Common myeloid progenitor, CD34-positive (primary cell): ENCODE results near the gene DUSP7.

Experiments
- CTCF ChIA-PET: fragments of 350-600 bp; sonication (Branson Sonifier 250); formaldehyde crosslinking; loops from one replicate; lab custom pipeline; 2021; ENCODE audit warnings: antibody characterized with exemption; lab: Charles Lee
- POLR2A ChIA-PET: fragments of 350-600 bp; sonication (Branson Sonifier 250); formaldehyde crosslinking; loops from one replicate; lab custom pipeline; 2021; ENCODE audit warnings: antibody characterized with exemption; lab: Charles Lee
- DNase-seq, 3 donors: peaks; one replicate each; pipeline versions ENCODE4 v3.0.0 to v3.0.0-alpha.2; 2013
- H3K27ac ChIP-seq, 2 experiments: 1 replicate in 1 of 2; 2 replicates in 1 of 2; pipeline ENCODE4 v1.7.0; 2013; ENCODE audit warnings: inconsistent platforms in 2 of 2, low read length in 2 of 2, mild to moderate bottlenecking in 2 of 2, low read depth in 1 of 2, moderate library complexity in 1 of 2; ENCODE audit not compliant: severe bottlenecking in 2 of 2, insufficient read depth in 1 of 2, poor library complexity in 1 of 2
- H3K27me3 ChIP-seq, 5 experiments: replicated peaks in 2 of 5; 1 replicate in 3 of 5; 2 replicates in 2 of 5; pipeline versions ENCODE4 v1.6.1 to v1.7.0; 2013; ENCODE audit warnings: low read length in 4 of 5, mild to moderate bottlenecking in 2 of 5, moderate library complexity in 2 of 5, inconsistent platforms in 1 of 5; ENCODE audit not compliant: insufficient read depth in 5 of 5, control insufficient read depth in 4 of 5
- H3K36me3 ChIP-seq, 4 experiments: 1 replicate in 2 of 4; 2 replicates in 2 of 4; pipeline versions ENCODE4 v1.6.1 to v1.7.0; 2013; ENCODE audit warnings: low read length in 3 of 4, control low read depth in 1 of 4, mild to moderate bottlenecking in 1 of 4; ENCODE audit not compliant: control insufficient read depth in 4 of 4, insufficient read depth in 4 of 4
- H3K4me1 ChIP-seq, 4 experiments: 1 replicate in 3 of 4; 2 replicates in 1 of 4; pipeline versions ENCODE4 v1.6.1 to v1.7.1; 2013; ENCODE audit warnings: low read length in 3 of 4, mild to moderate bottlenecking in 3 of 4, control low read depth in 1 of 4, inconsistent platforms in 1 of 4, moderate library complexity in 1 of 4; ENCODE audit not compliant: control insufficient read depth in 4 of 4, insufficient read depth in 4 of 4; ENCODE audit errors: control extremely low read depth in 1 of 4
- H3K4me3 ChIP-seq, 7 experiments: 1 replicate in 4 of 7; 2 replicates in 3 of 7; pipeline versions ENCODE4 v1.5.1 to v1.7.0; 2013; ENCODE audit warnings: mild to moderate bottlenecking in 7 of 7, low read length in 6 of 7, moderate library complexity in 6 of 7, inconsistent platforms in 2 of 7, low read depth in 2 of 7, control low read depth in 1 of 7; ENCODE audit not compliant: insufficient read depth in 4 of 7, control insufficient read depth in 1 of 7; ENCODE audit errors: extremely low read depth in 1 of 7
- H3K9me3 ChIP-seq, 5 experiments: 1 replicate in 4 of 5; 2 replicates in 1 of 5; pipeline versions ENCODE4 v1.6.1 to v1.7.1; 2013; ENCODE audit warnings: low read length in 4 of 5, mild to moderate bottlenecking in 2 of 5, inconsistent platforms in 1 of 5, low read depth in 1 of 5, moderate library complexity in 1 of 5; ENCODE audit not compliant: control insufficient read depth in 4 of 5, insufficient read depth in 2 of 5; ENCODE audit errors: control extremely low read depth in 1 of 5
- WGBS: methylation state at CpG from one replicate; pipeline ENCODE4 v1.1.5; 2013; ENCODE audit not compliant: insufficient coverage; 5-methylcytosine and 5-hydroxymethylcytosine counted together

DUSP7 gene

DNA sequence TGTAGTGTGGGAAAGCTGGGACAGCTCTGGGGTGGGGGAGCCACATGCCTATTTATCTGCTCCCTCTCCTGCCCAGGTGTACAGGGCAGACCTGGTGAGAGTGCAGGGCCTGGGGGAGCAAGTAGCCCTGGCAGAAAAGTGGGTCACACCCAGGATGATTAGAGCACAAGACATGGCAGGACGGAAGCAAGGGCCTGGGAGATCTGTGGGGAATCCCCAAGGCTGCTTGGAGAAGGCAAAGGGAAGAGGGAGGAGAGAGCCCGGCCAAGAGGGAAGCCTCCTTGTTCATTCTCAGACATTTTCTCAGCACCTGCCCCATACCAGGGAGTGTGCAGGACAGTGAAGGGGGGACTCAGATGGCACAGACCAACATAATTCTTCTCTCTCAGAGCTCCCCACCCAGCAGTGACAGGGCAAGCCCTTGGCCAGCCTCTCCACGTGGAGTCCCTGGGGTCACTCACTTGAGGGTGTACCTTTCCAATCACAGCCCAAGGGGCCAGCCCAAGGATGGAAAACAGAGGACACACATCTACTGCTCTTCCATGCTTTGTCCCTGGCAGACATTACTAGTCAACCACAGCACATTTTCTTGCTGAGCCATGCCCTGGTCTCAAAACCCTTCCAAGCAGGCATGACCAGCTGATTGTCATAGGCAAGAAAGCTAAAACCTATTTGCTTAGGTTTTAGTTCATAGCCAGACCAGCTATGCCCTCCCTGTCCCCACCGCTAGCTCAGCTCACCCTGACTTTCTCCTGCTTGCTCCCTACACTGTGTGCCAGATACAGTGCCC, 4.9 kb upstream of the DUSP7 start:
- H3K9me3 ChIP-seq, result no peaks in the 10 kb centered on the region
- peaks cover 0 to 23% (median 15%) of the 10 kb centered on the region in 4 experiments for H3K4me1 ChIP-seq
- 96% methylated on average over 2 of the region's 4 CpGs for WGBS
- POLR2A ChIA-PET, result no interaction called here
- no peaks in the 10 kb centered on the region for H3K27me3 ChIP-seq
- H3K27ac ChIP-seq, result no peak overlapping the region
- CTCF ChIA-PET, result interaction anchor here (0.7 to 1.3 kb wide), 2 partner anchors 8 to 120 kb away, joined by 3 to 4 read pairs; partner anchors contain the start of gene RRP9
- H3K36me3 ChIP-seq, result no peaks in the 10 kb centered on the region
- no peak for DNase-seq
- no peak overlapping the region for H3K4me3 ChIP-seq

DNA sequence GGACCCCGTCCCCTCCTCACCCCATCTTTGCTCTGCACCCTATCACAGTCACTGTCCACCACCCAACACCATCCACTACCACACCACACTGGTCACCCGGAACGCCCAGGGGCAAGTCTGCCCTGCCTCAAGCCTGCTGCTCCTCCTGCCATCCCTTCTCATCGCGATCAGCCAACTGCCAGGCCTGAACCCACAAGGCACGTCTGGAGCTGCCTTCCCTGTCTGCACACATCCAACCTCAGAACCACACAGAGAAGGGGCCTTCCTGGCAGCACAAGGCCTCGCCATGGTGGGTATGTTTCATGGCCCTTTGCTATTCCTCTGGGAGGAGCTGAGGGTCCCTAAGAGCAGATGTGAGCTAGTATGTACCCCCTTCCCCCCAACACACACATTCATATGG, 3.4 kb upstream of the DUSP7 start:
- ChIA-PET CTCF (interaction anchor here (0.9 to 1.4 kb wide), 4 partner anchors 11 to 59 kb away, joined by 3 to 4 read pairs (median 3); no protein-coding TSS in a partner anchor), POLR2A (no interaction called here)
- H3K27me3 ChIP-seq, result no peaks in the 10 kb centered on the region
- no peak overlapping the region for H3K4me3 ChIP-seq
- peaks cover 0 to 25% (median 23%) of the 10 kb centered on the region in 4 experiments for H3K4me1 ChIP-seq
- no peak overlapping the region for H3K27ac ChIP-seq
- H3K36me3 ChIP-seq, result no peaks in the 10 kb centered on the region
- DNase-seq, result no peak
- H3K9me3 ChIP-seq, result no peaks in the 10 kb centered on the region
- 100% methylated on average over 1 of the region's 7 CpGs for WGBS

DNA sequence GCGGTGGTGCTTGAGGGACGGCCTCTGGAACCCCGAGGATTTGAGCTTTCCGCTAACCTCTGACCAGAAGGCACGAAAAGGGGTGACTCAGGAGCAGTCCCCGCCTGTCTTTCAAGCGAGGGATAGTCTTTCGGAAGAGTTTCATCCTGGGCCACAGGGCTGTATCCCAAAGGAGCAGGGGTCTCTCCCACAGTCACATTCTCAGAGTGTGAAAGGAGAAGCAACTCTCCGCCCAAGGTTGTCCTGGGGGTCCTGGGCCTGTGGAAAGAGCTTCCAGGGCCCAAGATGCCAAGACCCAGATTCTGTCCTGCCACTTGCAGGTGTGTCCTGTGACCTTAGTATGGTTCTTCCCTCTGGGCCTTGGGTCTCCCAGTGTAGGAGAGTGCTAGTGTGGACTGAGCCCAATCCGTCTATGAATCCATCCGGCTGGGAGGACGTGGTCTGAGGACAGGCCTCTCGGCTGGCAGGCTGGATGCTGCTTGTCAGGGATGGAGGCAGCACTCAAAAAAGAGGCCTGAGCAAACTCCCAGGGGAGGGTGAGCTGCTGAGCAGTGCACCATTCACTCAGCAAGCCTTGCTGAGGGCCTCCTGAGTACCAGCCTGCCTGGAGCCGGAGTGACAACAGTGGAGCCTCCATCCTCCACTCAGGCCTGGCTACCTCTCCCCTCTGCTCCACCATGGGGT, 1.6 kb upstream of the DUSP7 start:
- no peak for DNase-seq
- ChIA-PET POLR2A (interaction anchor here (0.9 kb wide), 1 partner anchor 9 kb away, joined by 3 read pairs; no protein-coding TSS in a partner anchor), CTCF (interaction anchor here (1.0 to 8.0 kb wide), 9 partner anchors 12 to 85 kb away, joined by 3 to 105 read pairs (median 5); no protein-coding TSS in a partner anchor)
- Histone ChIP-seq H3K27me3 (no peaks in the 10 kb centered on the region), H3K4me1 (peaks cover 2 to 43% (median 41%) of the 10 kb centered on the region in 4 experiments), H3K9me3 (no peaks in the 10 kb centered on the region), H3K27ac (no peak overlapping the region), H3K4me3 (peak overlapping the region; percentile 4 to 84 (median 55)), H3K36me3 (peaks cover 0 to 16% (median 4%) of the 10 kb centered on the region in 4 experiments)
- WGBS, result 76% methylated on average over 14 of the region's 14 CpGs

DNA sequence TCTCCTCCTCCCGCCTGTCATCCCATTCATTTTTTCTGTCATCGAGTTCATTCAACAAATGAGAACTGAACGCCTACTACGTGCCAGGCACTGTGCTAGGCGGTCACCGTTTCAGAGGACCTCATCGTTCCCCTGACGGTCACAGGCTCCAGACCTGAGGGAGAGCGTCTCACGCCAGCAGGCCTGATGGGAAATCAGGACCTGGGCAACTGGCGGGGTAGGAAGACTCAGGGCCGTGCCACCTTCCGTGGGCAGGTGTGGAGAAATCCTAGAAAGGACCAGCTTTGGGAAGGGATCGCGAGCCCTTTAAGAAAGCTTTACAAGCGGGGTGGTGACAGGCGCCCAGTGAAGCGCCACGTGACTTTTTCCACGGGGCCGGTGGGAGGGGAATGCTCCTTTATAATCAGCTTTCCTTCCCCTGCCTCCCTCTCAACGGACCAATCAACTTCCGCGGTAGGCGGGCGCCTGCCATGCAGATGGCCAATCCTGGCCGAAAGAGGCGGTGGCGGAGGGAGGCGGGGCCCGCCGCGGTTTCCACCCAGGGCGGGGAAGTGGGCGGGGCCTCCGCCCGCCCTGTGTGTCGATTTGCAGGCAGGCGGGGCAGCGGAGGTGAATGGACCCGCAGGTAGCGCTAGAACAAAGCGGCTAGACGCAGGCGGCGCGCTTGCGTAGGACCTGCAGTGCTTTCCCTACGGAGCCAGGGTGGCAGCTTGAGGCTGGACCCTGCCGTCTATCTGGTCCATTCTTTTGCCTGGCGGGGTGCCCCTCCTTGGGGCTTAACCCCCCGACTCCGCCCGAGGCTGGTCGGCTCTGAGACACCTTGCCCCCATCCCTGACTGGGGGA, 819 bp upstream of the DUSP7 start:
- peak; percentile 98 to 99 (median 99) for DNase-seq
- POLR2A ChIA-PET, result interaction anchor here (0.9 kb wide), 1 partner anchor 10 kb away, joined by 3 read pairs; no protein-coding TSS in a partner anchor
- peak overlapping the region; percentile 50 to 78 for H3K27ac ChIP-seq

DNA sequence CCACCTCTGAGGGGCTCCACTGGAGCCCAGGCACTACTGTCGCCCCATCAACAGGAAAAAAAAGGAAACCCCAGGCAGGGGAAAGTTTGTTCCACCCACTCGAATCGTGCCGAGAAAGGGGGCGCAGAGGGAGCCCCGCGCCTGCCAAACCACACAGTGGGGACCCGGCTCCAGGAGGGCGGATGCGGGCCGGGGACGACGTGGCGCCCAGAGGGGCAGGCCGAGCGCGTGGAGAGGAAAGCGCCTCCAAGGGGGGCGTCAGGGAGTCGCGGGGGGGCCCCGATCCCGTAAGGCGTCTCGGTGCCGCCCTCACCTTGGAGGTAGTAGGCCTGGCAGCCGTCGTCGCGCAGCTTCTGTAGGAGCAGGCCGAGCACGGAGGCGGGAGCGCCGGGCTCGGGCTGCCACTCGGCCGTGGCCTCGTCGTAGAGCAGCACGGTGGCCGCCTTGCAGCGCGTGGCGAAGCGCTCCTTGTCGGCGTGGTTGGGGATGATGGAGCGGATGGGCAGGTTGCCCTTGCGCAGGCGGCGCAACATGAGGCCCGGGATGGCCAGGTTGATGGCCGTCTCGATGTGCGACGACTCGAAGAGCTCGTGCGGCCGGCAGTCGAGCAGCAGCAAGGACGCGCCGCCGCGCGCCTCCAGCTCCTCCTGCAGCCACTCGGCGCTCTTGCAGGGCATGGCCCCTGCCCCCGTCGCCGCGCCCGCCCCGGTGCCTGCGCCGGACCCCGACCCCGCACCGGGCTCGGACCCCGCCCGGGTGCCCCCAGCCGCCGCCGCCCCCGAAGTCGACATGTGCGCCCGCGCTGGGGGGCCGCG, 627 bp downstream of the DUSP7 start:
- ChIA-PET CTCF (interaction anchor here (0.8 to 8.0 kb wide), 11 partner anchors 14 to 114 kb away, joined by 3 to 105 read pairs (median 4); partner anchors contain the start of gene POC1A), POLR2A (interaction anchor here (0.5 kb wide), 1 partner anchor 81 kb away, joined by 3 read pairs; no protein-coding TSS in a partner anchor)
- Histone ChIP-seq H3K4me1 (peaks cover 6 to 62% (median 60%) of the 10 kb centered on the region in 4 experiments), H3K27me3 (no peaks in the 10 kb centered on the region), H3K9me3 (no peaks in the 10 kb centered on the region), H3K27ac (peak overlapping the region; percentile 25 to 84), H3K36me3 (peaks cover 0 to 33% (median 16%) of the 10 kb centered on the region in 4 experiments), H3K4me3 (peak overlapping the region; percentile 58 to 98 (median 85))
- WGBS, result 0% methylated on average over 91 of the region's 94 CpGs
- peak; percentile 62 to 76 (median 65) for DNase-seq

More for the DNA sequence above, 819 bp upstream of the DUSP7 start:
- Histone ChIP-seq H3K4me1 (peaks cover 2 to 48% (median 46%) of the 10 kb centered on the region in 4 experiments), H3K4me3 (peak overlapping the region; percentile 59 to 98 (median 84)), H3K27me3 (no peaks in the 10 kb centered on the region), H3K9me3 (no peaks in the 10 kb centered on the region), H3K36me3 (peaks cover 0 to 19% (median 5%) of the 10 kb centered on the region in 4 experiments)
- 0% methylated on average over 54 of the region's 55 CpGs for WGBS
- CTCF ChIA-PET, result interaction anchor here (0.8 to 8.0 kb wide), 13 partner anchors 12 to 113 kb away, joined by 3 to 105 read pairs (median 5); no protein-coding TSS in a partner anchor
